Activated naive CD4-positive, alpha-beta T cell (primary cell): Measurements from ENCODE around the gene CHD1L.
"Not testable (repeated sequence)": the region's sequence is repeated elsewhere in the genome, so short reads cannot be mapped to it uniquely, and the experiment has no call there.

Source experiments
- DNase-seq, 4 experiments: peaks; one replicate each; lab custom pipeline; 2025; lab: John Stamatoyannopoulos, UW

Gene CHD1L

GRCh38 chr1:147233903-147234302 is 8.6 kb upstream of the CHD1L start:
- DNase-seq, result not testable (repeated sequence)

GRCh38 chr1:147235822-147236221 is 6.7 kb upstream of the CHD1L start:
- no peak for DNase-seq

GRCh38 chr1:147236448-147236847 is 6.0 kb upstream of the CHD1L start:
- no peak for DNase-seq

- DNase-seq, result no peak
Measured at GRCh38 chr1:147236959-147237791, 5.3 kb upstream of the CHD1L start.

GRCh38 chr1:147238053-147238902 is 4.2 kb upstream of the CHD1L start:
- no peak for DNase-seq

- DNase-seq, result no peak
Measured at GRCh38 chr1:147238925-147239820, 3.3 kb upstream of the CHD1L start.

- DNase-seq, result not testable (repeated sequence)
Measured at GRCh38 chr1:147240131-147240721, 2.3 kb upstream of the CHD1L start.

- DNase-seq, result no peak
Measured at GRCh38 chr1:147241934-147242448, 493 bp upstream of the CHD1L start.

- peak in 1 of 4 experiments; percentile 35 for DNase-seq
Measured at GRCh38 chr1:147243228-147243685, 773 bp downstream of the CHD1L start.

GRCh38 chr1:147243841-147244240 is 1.4 kb downstream of the CHD1L start:
- no peak for DNase-seq

- no peak for DNase-seq
Measured at GRCh38 chr1:147245129-147245528, 2.6 kb downstream of the CHD1L start.

GRCh38 chr1:147245586-147246021 is 3.1 kb downstream of the CHD1L start:
- DNase-seq, result no peak

GRCh38 chr1:147246044-147246690 is 3.7 kb downstream of the CHD1L start:
- no peak for DNase-seq

GRCh38 chr1:147246910-147247655 is 4.6 kb downstream of the CHD1L start:
- DNase-seq, result no peak

- no peak for DNase-seq
Measured at GRCh38 chr1:147247656-147248238, 5.3 kb downstream of the CHD1L start.

- no peak for DNase-seq
Measured at GRCh38 chr1:147252540-147252939, 10.1 kb downstream of the CHD1L start.

GRCh38 chr1:147260956-147261355 is 18.5 kb downstream of the CHD1L start:
- DNase-seq, result no peak

- DNase-seq, result no peak
Measured at GRCh38 chr1:147264158-147264768, 21.8 kb downstream of the CHD1L start.

- no peak for DNase-seq
Measured at GRCh38 chr1:147266381-147266780, 23.9 kb downstream of the CHD1L start.
